Colonic mucosa (tissue), 4 donors: ENCODE measurements around the gene ADISSP. TPM values are rescaled to one million over a fixed set of nuclear protein-coding genes. Genes with fewer than 3 reads are reported as not detected.
A peak's percentile ranks its signal among the peaks of the same experiment; 100 is the strongest.

Experiments
- DNase-seq: peaks from one replicate; pipeline ENCODE4 v3.0.0-alpha.2; 2020
- H3K27ac ChIP-seq: fragments of 200-600 bp; one replicate; pipeline ENCODE4 v1.8.0; 2021
- H3K27me3 ChIP-seq: fragments of 200-600 bp; one replicate; pipeline ENCODE4 v1.8.0; 2021
- H3K36me3 ChIP-seq: fragments of 200-600 bp; one replicate; pipeline ENCODE4 v1.8.0; 2021
- H3K4me1 ChIP-seq: fragments of 200-600 bp; one replicate; pipeline ENCODE4 v1.8.0; 2021; ENCODE audit warnings: mild to moderate bottlenecking
- H3K4me3 ChIP-seq: fragments of 200-600 bp; one replicate; pipeline ENCODE4 v1.8.0; 2021
- H3K9ac ChIP-seq, 2 donors: one replicate each; pipeline ENCODE4 v1.7.0; 2013; ENCODE audit warnings: control low read depth in 2 of 2, low read depth in 2 of 2, low read length in 2 of 2
- H3K9me3 ChIP-seq: fragments of 200-600 bp; one replicate; pipeline ENCODE4 v1.8.0; 2021
- CTCF ChIP-seq: fragments of 200-600 bp; IDR thresholded peaks from one replicate; pipeline ENCODE4 v1.8.0; 2022; ENCODE audit warnings: antibody characterized with exemption, mild to moderate bottlenecking
- intact Hi-C: fragments of 100-400 bp; cut with DNase I; formaldehyde crosslinking; loops from one replicate; pipeline ENCODE4 v1.14.1; 2022
- total RNA-seq, 2 donors: library from RNA; stranded (reverse); fragmentation: NEBNext Ultra II Directional in 1 of 2; extraction: Animal tissue kit (Norgen Biotek cat#: 25700) in 1 of 2; gene quantifications; one replicate each; pipeline ENCODE4 v1.2.1, GENCODE V29; 2021
- donor health status: healthy.
- donor health status: DM: no; HTN: no; CAD: no.
- donor health status: DM: no; HTN: no; CAD: no.

ADISSP gene
- total RNA-seq, 2 donors from 2014 or later, result 20.6 to 37.7 TPM

- Histone ChIP-seq H3K4me1 (peaks cover 20% of the 10 kb centered on the region), H3K9ac (no peak overlapping the region), H3K4me3 (no peak overlapping the region), H3K36me3 (no peaks in the 10 kb centered on the region), H3K27ac (no peak overlapping the region), H3K9me3 (no peaks in the 10 kb centered on the region), H3K27me3 (no peaks in the 10 kb centered on the region)
- intact Hi-C loops, result no loop called here
- TF ChIP-seq CTCF, result no peak
- DNase-seq, result no peak
Measured at GRCh38 chr20:3783068-3783489, 15.5 kb upstream of the ADISSP start.

- Histone ChIP-seq H3K9me3 (no peaks in the 10 kb centered on the region), H3K4me3 (no peak overlapping the region), H3K36me3 (no peaks in the 10 kb centered on the region), H3K27ac (no peak overlapping the region), H3K27me3 (no peaks in the 10 kb centered on the region), H3K4me1 (peaks cover 19% of the 10 kb centered on the region), H3K9ac (no peak overlapping the region)
- no peak for DNase-seq
- TF ChIP-seq CTCF, result no peak
- intact Hi-C loops, result no loop called here
Measured at GRCh38 chr20:3782597-3782996, 15.0 kb upstream of the ADISSP start.

- H3K27me3 ChIP-seq, result no peaks in the 10 kb centered on the region
- intact Hi-C loops, result no loop called here
- H3K27ac ChIP-seq, result no peak within 1 kb of the TSS
- DNase-seq, result peak; percentile 88
- H3K4me1 ChIP-seq, result peaks cover 12% of the 10 kb centered on the region
- no peaks in the 10 kb centered on the region for H3K36me3 ChIP-seq
- peak within 1 kb of the TSS; percentile 20 for H3K4me3 ChIP-seq
- H3K9me3 ChIP-seq, result no peaks in the 10 kb centered on the region
- peak within 1 kb of the TSS in 1 of 2 donors; percentile 14 for H3K9ac ChIP-seq
- no peak for TF ChIP-seq CTCF
Measured at GRCh38 chr20:3781153-3781910, 13.8 kb upstream of the ADISSP start, which contains the start of gene SPEF1. TSS of gene SPEF1 (minus strand) at chr20:3781448. CDS start at chr20:3781287, 161 bp downstream.

GRCh38 chr20:3778976-3779375 lies 11.4 kb upstream of the ADISSP start:
- intact Hi-C loops, result no loop called here
- H3K27me3 ChIP-seq, result no peaks in the 10 kb centered on the region
- DNase-seq, result no peak
- TF ChIP-seq CTCF, result no peak
- H3K36me3 ChIP-seq, result no peaks in the 10 kb centered on the region
- H3K9me3 ChIP-seq, result no peaks in the 10 kb centered on the region
- no peaks in the 10 kb centered on the region for H3K4me1 ChIP-seq
- no peak overlapping the region for H3K27ac ChIP-seq
- no peak overlapping the region for H3K9ac ChIP-seq
- H3K4me3 ChIP-seq, result no peak overlapping the region

- DNase-seq, result peak; percentile 77
- Histone ChIP-seq H3K27me3 (no peaks in the 10 kb centered on the region), H3K4me1 (no peaks in the 10 kb centered on the region), H3K9ac (peak overlapping the region; percentile 51 to 54), H3K4me3 (peak overlapping the region; percentile 49), H3K36me3 (no peaks in the 10 kb centered on the region), H3K27ac (no peak overlapping the region), H3K9me3 (no peaks in the 10 kb centered on the region)
- intact Hi-C loops, result no loop called here
- no peak for TF ChIP-seq CTCF
Measured at GRCh38 chr20:3777716-3778629, 10.4 kb upstream of the ADISSP start.
